22Rv1 (cell line): Measurements from ENCODE around the gene LY86.

Experiments used
- H3K27ac ChIP-seq: fragments of 450-650 bp; 2 replicates; pipeline ENCODE4 v1.5.1; 2017
- ZFX ChIP-seq: fragments of 450-650 bp; IDR thresholded peaks from 2 replicates; pipeline ENCODE4 v1.6.1; 2017; ENCODE audit warnings: antibody characterized with exemption, borderline replicate concordance
- TF ChIP-seq, protein P1 (sequence below): fragments of 450-650 bp; IDR thresholded peaks from 2 replicates; pipeline ENCODE4 v1.5.1; 2017; ENCODE audit warnings: mild to moderate bottlenecking

Gene LY86

DNA sequence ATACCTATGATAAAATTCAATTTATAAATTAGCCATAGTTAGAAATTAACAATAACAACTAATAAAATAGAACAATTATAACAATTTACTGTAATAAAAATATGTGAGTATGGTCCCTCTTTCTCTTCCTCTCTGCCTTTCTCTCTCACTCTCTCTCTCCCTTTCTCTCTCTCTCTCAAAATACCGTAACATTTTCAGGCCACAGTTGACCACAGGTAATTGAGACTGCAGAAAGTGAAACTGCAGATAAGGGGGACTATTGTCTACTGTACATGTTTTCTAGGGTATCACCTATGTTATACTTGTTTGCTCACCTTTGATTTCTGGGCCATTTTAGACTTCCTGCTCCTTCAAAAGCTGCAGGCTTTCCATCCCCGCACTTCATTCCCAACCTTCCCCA lies 46.8 kb downstream of the LY86 start:
- TF ChIP-seq, protein P1, sequence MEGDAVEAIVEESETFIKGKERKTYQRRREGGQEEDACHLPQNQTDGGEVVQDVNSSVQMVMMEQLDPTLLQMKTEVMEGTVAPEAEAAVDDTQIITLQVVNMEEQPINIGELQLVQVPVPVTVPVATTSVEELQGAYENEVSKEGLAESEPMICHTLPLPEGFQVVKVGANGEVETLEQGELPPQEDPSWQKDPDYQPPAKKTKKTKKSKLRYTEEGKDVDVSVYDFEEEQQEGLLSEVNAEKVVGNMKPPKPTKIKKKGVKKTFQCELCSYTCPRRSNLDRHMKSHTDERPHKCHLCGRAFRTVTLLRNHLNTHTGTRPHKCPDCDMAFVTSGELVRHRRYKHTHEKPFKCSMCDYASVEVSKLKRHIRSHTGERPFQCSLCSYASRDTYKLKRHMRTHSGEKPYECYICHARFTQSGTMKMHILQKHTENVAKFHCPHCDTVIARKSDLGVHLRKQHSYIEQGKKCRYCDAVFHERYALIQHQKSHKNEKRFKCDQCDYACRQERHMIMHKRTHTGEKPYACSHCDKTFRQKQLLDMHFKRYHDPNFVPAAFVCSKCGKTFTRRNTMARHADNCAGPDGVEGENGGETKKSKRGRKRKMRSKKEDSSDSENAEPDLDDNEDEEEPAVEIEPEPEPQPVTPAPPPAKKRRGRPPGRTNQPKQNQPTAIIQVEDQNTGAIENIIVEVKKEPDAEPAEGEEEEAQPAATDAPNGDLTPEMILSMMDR: no peak
- no peak for TF ChIP-seq ZFX
- H3K27ac ChIP-seq: no peak overlapping the region

GRCh38 chr6:6635869-6636268 lies 47.3 kb downstream of the LY86 start:
- H3K27ac ChIP-seq: no peak overlapping the region
- no peak for TF ChIP-seq ZFX
- TF ChIP-seq, protein P1: no peak

GRCh38 chr6:6639572-6639971 lies 51.1 kb downstream of the LY86 start:
- H3K27ac ChIP-seq: no peak overlapping the region
- TF ChIP-seq, protein P1: no peak
- TF ChIP-seq ZFX: no peak

DNA sequence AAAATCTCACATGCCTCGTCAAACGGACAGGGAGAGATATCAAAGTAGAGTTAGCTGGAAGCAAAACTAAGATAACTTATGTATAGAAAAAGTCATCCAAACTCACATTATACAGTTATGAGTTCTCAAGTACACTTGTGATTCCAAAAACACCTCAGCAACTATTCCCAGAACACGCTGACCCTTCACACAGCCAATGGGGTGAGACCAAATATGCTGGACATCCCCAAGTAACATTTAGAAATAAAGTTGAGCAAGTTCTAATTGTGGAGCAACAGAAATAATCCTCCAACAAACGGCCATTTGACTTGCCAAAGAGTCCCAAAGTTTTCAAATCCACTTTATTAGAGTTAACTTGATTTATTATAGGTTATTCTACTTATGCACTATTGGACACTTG lies 52.4 kb downstream of the LY86 start:
- no peak overlapping the region for H3K27ac ChIP-seq
- TF ChIP-seq ZFX: no peak
- TF ChIP-seq, protein P1: no peak

- TF ChIP-seq, protein P1: no peak
- TF ChIP-seq ZFX: no peak
- H3K27ac ChIP-seq: no peak overlapping the region
These were observed 54.9 kb downstream of the LY86 start for GRCh38 chr6:6643398-6643797.

GRCh38 chr6:6645261-6645917 lies 56.9 kb downstream of the LY86 start:
- no peak overlapping the region for H3K27ac ChIP-seq
- TF ChIP-seq, protein P1: no peak
- TF ChIP-seq ZFX: no peak

DNA sequence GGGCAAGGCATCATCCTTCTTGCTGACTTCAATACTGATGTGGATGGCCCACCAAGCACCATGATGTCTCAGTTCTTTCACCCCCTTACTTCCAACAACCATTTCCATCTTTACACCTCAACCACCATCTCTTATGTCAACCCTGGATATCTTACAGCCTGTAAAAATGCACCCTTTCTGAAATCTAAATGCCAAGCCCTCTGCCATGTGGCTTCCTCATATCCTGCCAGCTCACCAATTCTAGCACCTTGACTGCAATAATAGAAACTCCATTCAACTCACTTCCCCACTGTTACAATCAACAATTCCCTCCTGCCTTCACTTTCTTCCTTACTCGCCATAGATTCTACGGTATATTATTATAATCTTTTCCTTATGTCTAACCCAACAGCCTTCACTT lies 57.9 kb downstream of the LY86 start:
- no peak for TF ChIP-seq ZFX
- TF ChIP-seq, protein P1: no peak

More for the DNA sequence above, 57.9 kb downstream of the LY86 start:
- H3K27ac ChIP-seq: no peak overlapping the region
